22Rv1 (cell line): ENCODE measurements around the gene TOLLIP.

Experiments used
- H3K27ac ChIP-seq: fragments of 450-650 bp; 2 replicates; pipeline ENCODE4 v1.5.1; 2017
- ZFX ChIP-seq: fragments of 450-650 bp; IDR thresholded peaks from 2 replicates; pipeline ENCODE4 v1.6.1; 2017; ENCODE audit warnings: antibody characterized with exemption, borderline replicate concordance
- TF ChIP-seq, protein P1 (sequence below): fragments of 450-650 bp; IDR thresholded peaks from 2 replicates; pipeline ENCODE4 v1.5.1; 2017; ENCODE audit warnings: mild to moderate bottlenecking

TOLLIP gene

GRCh38 chr11:1232883-1233321 lies 76.5 kb downstream of the TOLLIP start:
- H3K27ac ChIP-seq, result no peak overlapping the region
- TF ChIP-seq, protein P1, sequence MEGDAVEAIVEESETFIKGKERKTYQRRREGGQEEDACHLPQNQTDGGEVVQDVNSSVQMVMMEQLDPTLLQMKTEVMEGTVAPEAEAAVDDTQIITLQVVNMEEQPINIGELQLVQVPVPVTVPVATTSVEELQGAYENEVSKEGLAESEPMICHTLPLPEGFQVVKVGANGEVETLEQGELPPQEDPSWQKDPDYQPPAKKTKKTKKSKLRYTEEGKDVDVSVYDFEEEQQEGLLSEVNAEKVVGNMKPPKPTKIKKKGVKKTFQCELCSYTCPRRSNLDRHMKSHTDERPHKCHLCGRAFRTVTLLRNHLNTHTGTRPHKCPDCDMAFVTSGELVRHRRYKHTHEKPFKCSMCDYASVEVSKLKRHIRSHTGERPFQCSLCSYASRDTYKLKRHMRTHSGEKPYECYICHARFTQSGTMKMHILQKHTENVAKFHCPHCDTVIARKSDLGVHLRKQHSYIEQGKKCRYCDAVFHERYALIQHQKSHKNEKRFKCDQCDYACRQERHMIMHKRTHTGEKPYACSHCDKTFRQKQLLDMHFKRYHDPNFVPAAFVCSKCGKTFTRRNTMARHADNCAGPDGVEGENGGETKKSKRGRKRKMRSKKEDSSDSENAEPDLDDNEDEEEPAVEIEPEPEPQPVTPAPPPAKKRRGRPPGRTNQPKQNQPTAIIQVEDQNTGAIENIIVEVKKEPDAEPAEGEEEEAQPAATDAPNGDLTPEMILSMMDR, result no peak
- TF ChIP-seq ZFX, result no peak

DNA sequence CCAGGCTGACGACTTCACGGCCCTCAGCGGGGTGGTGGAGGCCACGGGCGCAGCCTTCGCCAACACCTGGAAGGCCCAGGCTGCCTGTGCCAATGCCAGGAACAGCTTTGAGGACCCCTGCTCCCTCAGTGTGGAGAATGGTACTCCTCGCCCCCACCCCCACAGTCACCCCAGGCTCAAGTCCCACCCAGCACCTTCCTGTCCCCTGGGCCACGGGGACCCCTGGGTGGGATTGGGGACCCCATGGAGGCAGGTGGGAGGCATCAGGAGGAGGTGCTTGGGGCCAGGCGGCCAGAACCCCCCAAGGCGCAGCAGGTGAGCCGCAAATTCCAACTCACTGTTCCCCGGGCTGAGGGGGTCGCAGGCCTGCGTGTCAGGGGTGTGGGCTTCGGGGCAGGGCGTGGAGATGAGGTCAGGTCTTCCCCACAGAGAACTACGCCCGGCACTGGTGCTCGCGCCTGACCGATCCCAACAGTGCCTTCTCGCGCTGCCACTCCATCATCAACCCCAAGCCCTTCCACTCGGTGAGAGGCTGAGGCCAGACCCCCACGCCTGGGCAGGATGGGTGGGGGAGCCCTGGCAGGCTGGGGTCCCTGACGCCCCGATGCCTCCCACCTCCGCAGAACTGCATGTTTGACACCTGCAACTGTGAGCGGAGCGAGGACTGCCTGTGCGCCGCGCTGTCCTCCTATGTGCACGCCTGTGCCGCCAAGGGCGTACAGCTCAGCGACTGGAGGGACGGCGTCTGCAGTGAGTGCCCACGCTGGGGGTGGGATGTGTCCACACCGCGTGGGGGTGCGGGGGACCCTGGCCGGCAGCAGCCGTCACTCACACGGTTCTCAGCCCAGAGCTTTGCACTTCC lies 77.2 kb downstream of the TOLLIP start:
- no peak overlapping the region for H3K27ac ChIP-seq
- TF ChIP-seq, protein P1, result no peak
- no peak for TF ChIP-seq ZFX

GRCh38 chr11:1231396-1232020 lies 77.9 kb downstream of the TOLLIP start:
- TF ChIP-seq, protein P1, result no peak
- TF ChIP-seq ZFX, result no peak

GRCh38 chr11:1230456-1231395 lies 78.7 kb downstream of the TOLLIP start:
- no peak for TF ChIP-seq ZFX
- TF ChIP-seq, protein P1, result peak; percentile 63
- H3K27ac ChIP-seq, result no peak overlapping the region

More at GRCh38 chr11:1231396-1232020, 77.9 kb downstream of the TOLLIP start:
- no peak overlapping the region for H3K27ac ChIP-seq

GRCh38 chr11:1230121-1230455 lies 79.3 kb downstream of the TOLLIP start:
- no peak overlapping the region for H3K27ac ChIP-seq

DNA sequence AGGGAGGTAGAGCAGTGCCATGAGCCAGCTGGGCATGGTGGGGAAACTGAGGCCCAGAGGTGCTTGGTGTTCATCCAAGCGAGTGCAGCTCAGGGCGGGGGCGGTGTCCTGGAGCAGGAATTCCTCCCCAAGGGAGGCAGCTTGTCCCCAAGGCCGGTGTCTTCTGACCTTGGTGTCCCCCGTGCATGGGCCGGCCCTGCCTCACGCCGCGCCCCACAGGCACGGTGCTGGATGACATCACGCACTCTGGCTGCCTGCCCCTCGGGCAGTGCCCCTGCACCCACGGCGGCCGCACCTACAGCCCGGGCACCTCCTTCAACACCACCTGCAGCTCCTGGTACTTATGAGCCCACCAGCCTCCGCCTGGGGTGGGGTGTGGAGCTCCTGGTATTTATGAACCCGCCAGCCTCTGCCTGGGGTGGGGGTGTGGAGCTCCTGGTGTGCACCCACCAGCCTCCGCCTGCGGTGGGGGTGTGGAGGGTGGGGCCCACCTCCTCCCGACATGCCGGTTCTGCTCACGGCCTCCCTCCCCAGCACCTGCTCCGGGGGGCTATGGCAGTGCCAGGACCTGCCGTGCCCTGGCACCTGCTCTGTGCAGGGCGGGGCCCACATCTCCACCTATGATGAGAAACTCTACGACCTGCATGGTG lies 79.8 kb downstream of the TOLLIP start:
- H3K27ac ChIP-seq, result no peak overlapping the region
- TF ChIP-seq ZFX, result no peak
- TF ChIP-seq, protein P1, result no peak

More at GRCh38 chr11:1230121-1230455, 79.3 kb downstream of the TOLLIP start:
- TF ChIP-seq, protein P1, result no peak
- no peak for TF ChIP-seq ZFX
